ENCODE measurements around the gene NGB.

- no peak for TF ChIP-seq CTCF (conservative IDR thresholded peaks at IDR 0.05; ENCODE audit: low read length)
- no peak for TF ChIP-seq EZH2phosphoT487 (IDR thresholded peaks at IDR 0.05; ENCODE audit: borderline replicate concordance)
Observed at GRCh38 chr14:77228056-77228455, 43.0 kb downstream of the NGB start.

Measured in Loucy (cell line).